Stimulated activated CD8-positive, alpha-beta memory T cell treated with anti-CD3 and anti-CD28 coated beads, Interleukin-15, amount 100 ng/mL, for 48 hours (primary cell): ENCODE data around the gene STYXL2.

Experiments
- DNase-seq, 2 donors: peaks; one replicate each; pipeline ENCODE4 v3.0.0-alpha.2; 2020; ENCODE audit warnings: low read depth in 2 of 2

The STYXL2 gene

GRCh38 chr1:167077868-167078210 is 16.0 kb upstream of the STYXL2 start:
- no peak for DNase-seq

GRCh38 chr1:167081594-167082156 is 12.2 kb upstream of the STYXL2 start:
- DNase-seq = no peak

GRCh38 chr1:167082511-167083027 is 11.3 kb upstream of the STYXL2 start:
- DNase-seq = no peak

- no peak for DNase-seq
Observed at GRCh38 chr1:167083066-167083665, 10.7 kb upstream of the STYXL2 start.

- DNase-seq = no peak
Observed at GRCh38 chr1:167083871-167084270, 10.0 kb upstream of the STYXL2 start.

- DNase-seq = no peak
Observed at GRCh38 chr1:167084757-167085156, 9.1 kb upstream of the STYXL2 start.

- no peak for DNase-seq
Observed at GRCh38 chr1:167086033-167086432, 7.8 kb upstream of the STYXL2 start.

GRCh38 chr1:167086768-167087167 is 7.1 kb upstream of the STYXL2 start:
- no peak for DNase-seq

- no peak for DNase-seq
Observed at GRCh38 chr1:167088746-167089417, 5.0 kb upstream of the STYXL2 start.

GRCh38 chr1:167089939-167090313 is 3.9 kb upstream of the STYXL2 start:
- no peak for DNase-seq

- DNase-seq = no peak
Observed at GRCh38 chr1:167090314-167090942, 3.4 kb upstream of the STYXL2 start, which contains the start of gene GPA33. GPA33 (minus strand) TSS chr1:167090377; CDS start chr1:167090287, 90 bp downstream.

GRCh38 chr1:167092653-167093052 is 1.2 kb upstream of the STYXL2 start:
- DNase-seq = no peak

- no peak for DNase-seq
Observed at GRCh38 chr1:167094690-167095089, 815 bp downstream of the STYXL2 start.

GRCh38 chr1:167095368-167095767 is 1.5 kb downstream of the STYXL2 start:
- DNase-seq = no peak

- no peak for DNase-seq
Observed at GRCh38 chr1:167099851-167100250, 6.0 kb downstream of the STYXL2 start.

- DNase-seq = no peak
Observed at GRCh38 chr1:167100730-167101129, 6.9 kb downstream of the STYXL2 start.

- DNase-seq = no peak
Observed at GRCh38 chr1:167101754-167102153, 7.9 kb downstream of the STYXL2 start.

GRCh38 chr1:167102906-167103573 is 9.2 kb downstream of the STYXL2 start:
- DNase-seq = no peak

- DNase-seq = no peak
Observed at GRCh38 chr1:167104256-167104633, 10.4 kb downstream of the STYXL2 start.

- no peak for DNase-seq
Observed at GRCh38 chr1:167105271-167106118, 11.6 kb downstream of the STYXL2 start.

GRCh38 chr1:167106119-167106461 is 12.2 kb downstream of the STYXL2 start:
- no peak for DNase-seq
